IPS DF 6.9 (cell line): ENCODE data around the gene CBLN3.

ENCODE experiments used
- DNase-seq: peaks from one replicate; pipeline ENCODE4 v3.0.0-alpha.2; 2013; ENCODE audit warnings: low read depth, low spot score
- H3K27ac ChIP-seq: one replicate; pipeline ENCODE4 v1.5.1; 2013; ENCODE audit warnings: low read length, control low read depth
- H3K27me3 ChIP-seq: 2 replicates; pipeline ENCODE4 v1.6.1; 2013; ENCODE audit warnings: mild to moderate bottlenecking, low read length; ENCODE audit not compliant: control insufficient read depth, insufficient read depth
- H3K36me3 ChIP-seq: 2 replicates; pipeline ENCODE4 v1.6.1; 2013; ENCODE audit warnings: low read length; ENCODE audit not compliant: control insufficient read depth, insufficient read depth
- H3K4me1 ChIP-seq: 2 replicates; pipeline ENCODE4 v1.6.1; 2013; ENCODE audit warnings: low read length; ENCODE audit not compliant: control insufficient read depth, insufficient read depth
- H3K4me3 ChIP-seq: 2 replicates; pipeline ENCODE4 v1.5.1; 2013; ENCODE audit warnings: mild to moderate bottlenecking, low read length
- H3K9me3 ChIP-seq: 2 replicates; pipeline ENCODE4 v1.6.1; 2013; ENCODE audit warnings: low read length, inconsistent platforms; ENCODE audit not compliant: control insufficient read depth, insufficient read depth
- WGBS: extraction: QIAGEN DNeasy Blood & Tissue Kit; methylation state at CpG from one replicate; pipeline ENCODE4 v1.1.7; 2013; ENCODE audit warnings: mixed read lengths, missing lambda C conversion rate; ENCODE audit not compliant: insufficient read length, insufficient coverage; 5-methylcytosine and 5-hydroxymethylcytosine counted together

CBLN3 gene

GRCh38 chr14:24438223-24439097 lies 9.0 kb upstream of the CBLN3 start:
- WGBS = no CpG with 5 or more reads among the region's 9 CpGs
- Histone ChIP-seq H3K36me3 (peaks cover 11% of the 10 kb centered on the region), H3K4me1 (no peaks in the 10 kb centered on the region)

GRCh38 chr14:24437736-24438067 lies 8.2 kb upstream of the CBLN3 start:
- WGBS = no CpG with 5 or more reads among the region's 2 CpGs

More at GRCh38 chr14:24438223-24439097, 9.0 kb upstream of the CBLN3 start:
- Histone ChIP-seq H3K27ac (no peak overlapping the region), H3K27me3 (no peaks in the 10 kb centered on the region), H3K9me3 (no peaks in the 10 kb centered on the region), H3K4me3 (no peak overlapping the region)
- no peak for DNase-seq

GRCh38 chr14:24437020-24437735 lies 7.7 kb upstream of the CBLN3 start:
- DNase-seq = no peak
- Histone ChIP-seq H3K4me3 (no peak overlapping the region), H3K27me3 (no peaks in the 10 kb centered on the region), H3K36me3 (peaks cover 11% of the 10 kb centered on the region), H3K27ac (no peak overlapping the region), H3K9me3 (no peaks in the 10 kb centered on the region), H3K4me1 (no peaks in the 10 kb centered on the region)
- no CpG with 5 or more reads among the region's 12 CpGs for WGBS

More at GRCh38 chr14:24437736-24438067, 8.2 kb upstream of the CBLN3 start:
- H3K36me3 ChIP-seq = peaks cover 11% of the 10 kb centered on the region
- H3K27ac ChIP-seq = no peak overlapping the region
- H3K4me1 ChIP-seq = no peaks in the 10 kb centered on the region
- DNase-seq = no peak
- no peak overlapping the region for H3K4me3 ChIP-seq
- no peaks in the 10 kb centered on the region for H3K27me3 ChIP-seq
- H3K9me3 ChIP-seq = no peaks in the 10 kb centered on the region

GRCh38 chr14:24436355-24437019 lies 7.0 kb upstream of the CBLN3 start:
- H3K27ac ChIP-seq = no peak overlapping the region
- H3K4me3 ChIP-seq = no peak overlapping the region
- no peaks in the 10 kb centered on the region for H3K4me1 ChIP-seq
- no peaks in the 10 kb centered on the region for H3K9me3 ChIP-seq
- H3K27me3 ChIP-seq = no peaks in the 10 kb centered on the region
- peaks cover 11% of the 10 kb centered on the region for H3K36me3 ChIP-seq
- DNase-seq = no peak
- no CpG with 5 or more reads among the region's 5 CpGs for WGBS

GRCh38 chr14:24435998-24436354 lies 6.5 kb upstream of the CBLN3 start:
- Histone ChIP-seq H3K27me3 (no peaks in the 10 kb centered on the region), H3K4me1 (no peaks in the 10 kb centered on the region; the same call in 1 of the 2 replicates), H3K4me3 (no peak overlapping the region), H3K9me3 (no peaks in the 10 kb centered on the region), H3K27ac (no peak overlapping the region), H3K36me3 (peaks cover 11% of the 10 kb centered on the region)
- DNase-seq = no peak
- WGBS = no CpG with 5 or more reads among the region's 6 CpGs

GRCh38 chr14:24435192-24435810 lies 5.8 kb upstream of the CBLN3 start:
- Histone ChIP-seq H3K27me3 (no peaks in the 10 kb centered on the region), H3K9me3 (no peaks in the 10 kb centered on the region), H3K27ac (no peak overlapping the region), H3K4me1 (no peaks in the 10 kb centered on the region; the same call in 1 of the 2 replicates), H3K36me3 (peaks cover 10% of the 10 kb centered on the region), H3K4me3 (no peak overlapping the region)
- no CpG with 5 or more reads among the region's 2 CpGs for WGBS
- no peak for DNase-seq

GRCh38 chr14:24434676-24435075 lies 5.2 kb upstream of the CBLN3 start:
- Histone ChIP-seq H3K9me3 (no peaks in the 10 kb centered on the region), H3K4me1 (no peaks in the 10 kb centered on the region; the same call in 1 of the 2 replicates), H3K27ac (no peak overlapping the region), H3K36me3 (peaks cover 3% of the 10 kb centered on the region), H3K27me3 (no peaks in the 10 kb centered on the region), H3K4me3 (no peak overlapping the region)
- no peak for DNase-seq
- no CpG with 5 or more reads among the region's 3 CpGs for WGBS

- no CpG with 5 or more reads among the region's 7 CpGs for WGBS
- peaks cover 3% of the 10 kb centered on the region for H3K36me3 ChIP-seq
- H3K27me3 ChIP-seq = no peaks in the 10 kb centered on the region
- no peak overlapping the region for H3K27ac ChIP-seq
- no peaks in the 10 kb centered on the region for H3K9me3 ChIP-seq
- H3K4me3 ChIP-seq = no peak overlapping the region
- no peaks in the 10 kb centered on the region; the same call in none of the 2 replicates for H3K4me1 ChIP-seq
- DNase-seq = no peak
Measured at GRCh38 chr14:24434036-24434435, 4.6 kb upstream of the CBLN3 start.

GRCh38 chr14:24432259-24433131 lies 3.0 kb upstream of the CBLN3 start:
- Histone ChIP-seq H3K4me1 (no peaks in the 10 kb centered on the region; the same call in none of the 2 replicates), H3K27me3 (no peaks in the 10 kb centered on the region), H3K27ac (no peak overlapping the region), H3K36me3 (peaks cover 3% of the 10 kb centered on the region), H3K9me3 (no peaks in the 10 kb centered on the region), H3K4me3 (no peak overlapping the region)
- no CpG with 5 or more reads among the region's 24 CpGs for WGBS
- DNase-seq = no peak
